ENCODE data around the gene SGTA. TPM values are rescaled to one million over a fixed set of nuclear protein-coding genes. Genes with fewer than 3 reads are reported as not detected.

The SGTA gene
- total RNA-seq, 1 experiment from 2014 or later, result 109 TPM

GRCh38 chr19:2715470-2716274 is 67.4 kb downstream of the SGTA start:
- ATAC-seq, result no peak
- no peak for DNase-seq (ENCODE audit: low read depth, low spot score)
- CTCF ChIA-PET, result no interaction called here
- TSS peak; percentile 36 for BruUV-seq (replicated peaks)
- H3K79me2 ChIP-seq (ENCODE audit: insufficient read depth, low read length), result peaks cover 10% of the 10 kb centered on the region; the same call in 1 of the 2 replicates
- no peaks in the 10 kb centered on the region for H3K9me2 ChIP-seq (ENCODE audit: insufficient read depth)
- H3K4me1 ChIP-seq (ENCODE audit: control insufficient read depth in 1 of 2, insufficient read depth in 2 of 2, low read length in 2 of 2), result peaks cover 0 to 11% of the 10 kb centered on the region in 2 experiments; a peak in 1 of 4 replicates
- POLR2A ChIA-PET, result no interaction called here
- H3K36me3 ChIP-seq (ENCODE audit: control insufficient read depth in 1 of 2, insufficient read depth in 2 of 2, low read length in 2 of 2), result peaks cover 0 to 5% of the 10 kb centered on the region in 2 experiments; a peak in 2 of 4 replicates
- RAD21 ChIA-PET (ENCODE audit: low non-redundant PET in 1 of 2, low total read pairs in 2 of 2, uncharacterized antibody in 2 of 2, unreplicated experiment in 2 of 2), result no interaction called here
- H3K4me2 ChIP-seq (ENCODE audit: low read length), result no peak overlapping the region
- no peak overlapping the region for H3K27ac ChIP-seq (ENCODE audit: low read depth, low read length)
- intact Hi-C loops (cut with micrococcal nuclease), result no loop called here
- H3K9me3 ChIP-seq (ENCODE audit: control insufficient read depth in 1 of 2, insufficient read depth in 1 of 2, low read depth in 1 of 2, low read length in 2 of 2), result peaks cover 10 to 11% of the 10 kb centered on the region in 2 experiments; a peak in 3 of 4 replicates
- H4K20me1 ChIP-seq (ENCODE audit: insufficient read depth), result no peaks in the 10 kb centered on the region
- H3K9ac ChIP-seq (ENCODE audit: low read length), result no peak overlapping the region
- TF ChIP-seq ZBTB33 (IDR thresholded peaks at IDR 0.05; ENCODE audit: extremely low read depth, insufficient replicate concordance, low read length) (no peak), ZNF274 (IDR thresholded peaks at IDR 0.05; ENCODE audit: low read depth, low read length) (no peak), EGR1 (IDR thresholded peaks at IDR 0.05; ENCODE audit: low read depth) (no peak), CBX3 (IDR thresholded peaks at IDR 0.05; ENCODE audit: low read depth) (peak; percentile 25; the same call in 1 of the 2 replicates), ATF3 (IDR thresholded peaks at IDR 0.05) (no peak), CTCF (IDR thresholded peaks at IDR 0.05 in 2 of 3, conservative IDR thresholded peaks at IDR 0.05 in 1 of 3; ENCODE audit: borderline replicate concordance in 1 of 3, insufficient read depth in 1 of 3, low read depth in 2 of 3, low read length in 2 of 3) (no peak)
- H3K27me3 ChIP-seq (ENCODE audit: insufficient read depth, low read length), result no peaks in the 10 kb centered on the region
- no peak overlapping the region for H3K4me3 ChIP-seq (replicated peaks in 1 of 2; ENCODE audit: low read depth in 1 of 2, low read length in 2 of 2)
- no peak overlapping the region for H2AFZ ChIP-seq (ENCODE audit: low read depth, low read length, poor library complexity, severe bottlenecking)

Data from HCT116 (cell line).